Measurements from ENCODE around the gene DDOST.

DDOST gene

DNA sequence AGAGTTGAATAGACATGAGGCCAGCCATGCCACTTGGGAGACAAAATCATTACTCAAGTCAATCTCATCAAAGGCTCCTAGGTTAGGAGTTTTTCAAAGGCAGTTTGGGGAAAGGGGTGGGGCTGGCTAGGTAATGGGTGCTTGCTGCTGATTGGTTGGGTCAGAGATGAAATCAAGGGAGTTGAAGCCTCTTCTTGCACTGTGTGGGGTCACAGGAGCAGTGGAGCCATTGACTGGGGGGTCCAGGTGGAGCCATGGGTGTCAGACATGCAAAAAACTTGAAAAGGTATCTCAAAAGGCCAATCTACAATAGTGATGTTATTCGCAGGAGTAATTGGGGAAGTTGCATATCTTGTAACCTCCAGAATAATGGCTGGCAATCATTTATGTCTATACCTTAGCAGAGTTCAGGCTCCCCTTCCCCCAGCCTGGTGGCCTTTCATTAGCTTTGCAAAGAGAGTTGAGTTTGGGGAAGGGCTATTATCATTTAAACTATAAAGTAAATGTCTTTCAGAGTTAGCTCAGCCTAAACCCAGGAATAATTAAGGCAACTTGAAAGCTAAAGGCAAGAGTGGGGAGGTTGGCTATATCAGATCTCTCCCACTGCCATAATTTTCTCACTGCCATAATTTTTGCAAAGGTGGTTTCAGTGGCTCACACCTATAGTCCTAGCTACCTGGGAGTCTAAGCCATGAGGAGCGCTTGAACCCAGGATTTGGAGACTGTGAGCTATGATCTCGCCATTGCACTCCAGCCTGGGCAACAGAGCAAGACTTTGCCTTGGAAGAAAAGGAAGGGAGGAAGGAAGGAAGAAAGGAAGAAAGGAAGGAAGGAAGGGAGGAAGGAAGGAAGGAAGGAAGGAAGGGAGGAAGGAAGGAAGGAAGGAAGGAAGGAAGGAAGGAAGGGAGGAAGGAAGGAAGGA, 35.7 kb downstream of the DDOST start:
- TF ChIP-seq, protein P1, sequence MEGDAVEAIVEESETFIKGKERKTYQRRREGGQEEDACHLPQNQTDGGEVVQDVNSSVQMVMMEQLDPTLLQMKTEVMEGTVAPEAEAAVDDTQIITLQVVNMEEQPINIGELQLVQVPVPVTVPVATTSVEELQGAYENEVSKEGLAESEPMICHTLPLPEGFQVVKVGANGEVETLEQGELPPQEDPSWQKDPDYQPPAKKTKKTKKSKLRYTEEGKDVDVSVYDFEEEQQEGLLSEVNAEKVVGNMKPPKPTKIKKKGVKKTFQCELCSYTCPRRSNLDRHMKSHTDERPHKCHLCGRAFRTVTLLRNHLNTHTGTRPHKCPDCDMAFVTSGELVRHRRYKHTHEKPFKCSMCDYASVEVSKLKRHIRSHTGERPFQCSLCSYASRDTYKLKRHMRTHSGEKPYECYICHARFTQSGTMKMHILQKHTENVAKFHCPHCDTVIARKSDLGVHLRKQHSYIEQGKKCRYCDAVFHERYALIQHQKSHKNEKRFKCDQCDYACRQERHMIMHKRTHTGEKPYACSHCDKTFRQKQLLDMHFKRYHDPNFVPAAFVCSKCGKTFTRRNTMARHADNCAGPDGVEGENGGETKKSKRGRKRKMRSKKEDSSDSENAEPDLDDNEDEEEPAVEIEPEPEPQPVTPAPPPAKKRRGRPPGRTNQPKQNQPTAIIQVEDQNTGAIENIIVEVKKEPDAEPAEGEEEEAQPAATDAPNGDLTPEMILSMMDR (IDR thresholded peaks at IDR 0.05; ENCODE audit: insufficient read depth, low read length, poor library complexity, severe bottlenecking) = no peak
- no peak for TF ChIP-seq EZH2phosphoT487 (conservative IDR thresholded peaks at IDR 0.05; ENCODE audit: low read length)
- no peak overlapping the region for H3K9ac ChIP-seq (ENCODE audit: low read length)
- no peak overlapping the region for H3K27ac ChIP-seq (ENCODE audit: low read depth, low read length)
- H3K79me2 ChIP-seq (ENCODE audit: insufficient read depth, low read length) = no peaks in the 10 kb centered on the region
- H3K36me3 ChIP-seq (ENCODE audit: low read length) = no peaks in the 10 kb centered on the region
- no peak overlapping the region for H2AFZ ChIP-seq (ENCODE audit: low read depth, low read length, severe bottlenecking)
- no peaks in the 10 kb centered on the region for H3K9me2 ChIP-seq (replicated peaks; ENCODE audit: insufficient read depth, low read length)
- no peaks in the 10 kb centered on the region for H4K20me1 ChIP-seq (ENCODE audit: low read depth, low read length)
- H3K4me3 ChIP-seq (ENCODE audit: insufficient read depth, low read length, poor library complexity, severe bottlenecking) = no peak overlapping the region
- no peaks in the 10 kb centered on the region for H3F3A ChIP-seq (ENCODE audit: insufficient read depth)
- H3K4me2 ChIP-seq (ENCODE audit: low read depth, low read length, poor library complexity, severe bottlenecking) = no peak overlapping the region
- no peaks in the 10 kb centered on the region for H3K9me3 ChIP-seq (ENCODE audit: insufficient read depth, low read length)
- no peaks in the 10 kb centered on the region for H3K27me3 ChIP-seq (ENCODE audit: low read length)

DNA sequence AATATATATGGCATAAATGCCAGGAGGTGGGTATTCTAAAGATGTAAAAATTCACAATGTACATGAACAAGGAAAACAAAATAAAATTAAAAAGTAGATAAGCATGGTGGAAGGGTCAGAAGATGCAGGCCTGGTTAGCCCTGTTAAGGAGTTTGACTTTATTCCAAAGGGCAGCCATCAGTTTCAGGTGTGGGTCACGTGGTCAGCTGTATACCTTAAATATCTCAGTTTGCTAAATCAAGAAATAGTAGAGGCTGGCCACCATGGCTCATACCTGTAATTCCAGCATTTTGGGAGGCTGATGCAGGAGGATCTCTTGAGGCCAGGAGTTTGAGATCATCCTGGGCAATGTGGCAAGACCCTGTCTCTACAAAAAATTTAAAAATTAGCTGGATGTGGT, 36.5 kb downstream of the DDOST start:
- H3F3A ChIP-seq (ENCODE audit: insufficient read depth) = no peaks in the 10 kb centered on the region
- no peak overlapping the region for H3K4me2 ChIP-seq (ENCODE audit: low read depth, low read length, poor library complexity, severe bottlenecking)
- no peaks in the 10 kb centered on the region for H3K79me2 ChIP-seq (ENCODE audit: insufficient read depth, low read length)
- H4K20me1 ChIP-seq (ENCODE audit: low read depth, low read length) = no peaks in the 10 kb centered on the region
- no peaks in the 10 kb centered on the region for H3K27me3 ChIP-seq (ENCODE audit: low read length)
- no peak for TF ChIP-seq EZH2phosphoT487 (conservative IDR thresholded peaks at IDR 0.05; ENCODE audit: low read length)
- TF ChIP-seq, protein P1 (IDR thresholded peaks at IDR 0.05; ENCODE audit: insufficient read depth, low read length, poor library complexity, severe bottlenecking) = no peak
- no peak overlapping the region for H3K27ac ChIP-seq (ENCODE audit: low read depth, low read length)
- H3K9me2 ChIP-seq (replicated peaks; ENCODE audit: insufficient read depth, low read length) = no peaks in the 10 kb centered on the region
- no peak overlapping the region for H3K9ac ChIP-seq (ENCODE audit: low read length)
- no peaks in the 10 kb centered on the region for H3K36me3 ChIP-seq (ENCODE audit: low read length)
- H2AFZ ChIP-seq (ENCODE audit: low read depth, low read length, severe bottlenecking) = no peak overlapping the region
- no peak overlapping the region for H3K4me3 ChIP-seq (ENCODE audit: insufficient read depth, low read length, poor library complexity, severe bottlenecking)
- no peaks in the 10 kb centered on the region for H3K9me3 ChIP-seq (ENCODE audit: insufficient read depth, low read length)

DNA sequence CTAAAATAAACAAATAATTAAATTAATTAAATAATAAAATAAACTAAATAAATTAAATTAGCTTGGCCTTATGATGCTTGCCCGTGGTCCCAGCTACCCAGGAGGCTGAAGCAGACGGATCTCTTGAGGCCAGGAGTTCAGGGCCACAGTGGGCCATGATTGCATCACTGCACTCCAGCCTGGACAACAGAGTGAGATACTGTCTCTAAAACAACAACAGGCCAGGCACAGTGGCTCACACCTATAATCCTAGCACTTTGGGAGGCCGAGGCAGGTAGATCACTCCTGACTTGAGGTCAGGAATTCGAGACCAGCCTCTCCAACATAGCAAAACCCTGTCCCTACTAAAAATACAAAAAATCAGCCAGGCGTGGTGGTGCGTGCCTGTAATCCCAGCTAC, 40.2 kb downstream of the DDOST start:
- no peak for TF ChIP-seq EZH2phosphoT487 (conservative IDR thresholded peaks at IDR 0.05; ENCODE audit: low read length)
- TF ChIP-seq, protein P1 (IDR thresholded peaks at IDR 0.05; ENCODE audit: insufficient read depth, low read length, poor library complexity, severe bottlenecking) = no peak
- no peaks in the 10 kb centered on the region for H3F3A ChIP-seq (ENCODE audit: insufficient read depth)
- no peak overlapping the region for H3K4me3 ChIP-seq (ENCODE audit: insufficient read depth, low read length, poor library complexity, severe bottlenecking)
- no peaks in the 10 kb centered on the region for H3K9me3 ChIP-seq (ENCODE audit: insufficient read depth, low read length)
- H4K20me1 ChIP-seq (ENCODE audit: low read depth, low read length) = no peaks in the 10 kb centered on the region
- no peaks in the 10 kb centered on the region for H3K27me3 ChIP-seq (ENCODE audit: low read length)
- no peaks in the 10 kb centered on the region for H3K9me2 ChIP-seq (replicated peaks; ENCODE audit: insufficient read depth, low read length)
- no peak overlapping the region for H3K4me2 ChIP-seq (ENCODE audit: low read depth, low read length, poor library complexity, severe bottlenecking)
- H2AFZ ChIP-seq (ENCODE audit: low read depth, low read length, severe bottlenecking) = no peak overlapping the region
- H3K9ac ChIP-seq (ENCODE audit: low read length) = no peak overlapping the region
- H3K79me2 ChIP-seq (ENCODE audit: insufficient read depth, low read length) = no peaks in the 10 kb centered on the region
- no peak overlapping the region for H3K27ac ChIP-seq (ENCODE audit: low read depth, low read length)
- no peaks in the 10 kb centered on the region for H3K36me3 ChIP-seq (ENCODE audit: low read length)

Data from SU-DHL-6 (cell line).